Hematopoietic multipotent progenitor cell treated with erythropoietin and hydrocortisone succinate and interleukin-3 and kit ligand, for 6 days (in vitro differentiated cells): ENCODE results near the gene KRT35.
"Not testable (repeated sequence)": the region's sequence is repeated elsewhere in the genome, so short reads cannot be mapped to it uniquely, and the experiment has no call there.

Experiments
- DNase-seq: peaks from one replicate; pipeline ENCODE4 v3.0.0-alpha.2; 2015

The KRT35 gene

GRCh38 chr17:41452281-41452680 is 28.7 kb downstream of the KRT35 start:
- DNase-seq: peak; percentile 52

GRCh38 chr17:41451154-41451728 is 29.7 kb downstream of the KRT35 start:
- DNase-seq: no peak

- no peak for DNase-seq
These were observed 31.9 kb downstream of the KRT35 start for GRCh38 chr17:41449008-41449407.

- no peak for DNase-seq
These were observed 32.4 kb downstream of the KRT35 start for GRCh38 chr17:41448506-41448905.

GRCh38 chr17:41446806-41447205 is 34.1 kb downstream of the KRT35 start:
- no peak for DNase-seq

GRCh38 chr17:41444640-41445039 is 36.3 kb downstream of the KRT35 start:
- no peak for DNase-seq

- no peak for DNase-seq
These were observed 36.8 kb downstream of the KRT35 start for GRCh38 chr17:41444186-41444585.

- no peak for DNase-seq
These were observed 38.2 kb downstream of the KRT35 start for GRCh38 chr17:41442739-41443138.

- DNase-seq: no peak
These were observed 40.4 kb downstream of the KRT35 start, which contains the start of gene KRT38 for GRCh38 chr17:41440531-41441033. Gene KRT38 (minus strand): TSS chr17:41440983. CDS start chr17:41440921, 62 bp downstream.

- no peak for DNase-seq
These were observed 41.6 kb downstream of the KRT35 start for GRCh38 chr17:41439375-41439774.

- DNase-seq: no peak
These were observed 43.2 kb downstream of the KRT35 start for GRCh38 chr17:41437769-41438168.

- DNase-seq: no peak
These were observed 43.7 kb downstream of the KRT35 start for GRCh38 chr17:41437254-41437653.

- DNase-seq: no peak
These were observed 46.5 kb downstream of the KRT35 start for GRCh38 chr17:41434415-41434814.

- no peak for DNase-seq
These were observed 46.9 kb downstream of the KRT35 start for GRCh38 chr17:41434005-41434404.

GRCh38 chr17:41433586-41433985 is 47.4 kb downstream of the KRT35 start:
- DNase-seq: no peak

GRCh38 chr17:41430376-41430775 is 50.6 kb downstream of the KRT35 start:
- DNase-seq: not testable (repeated sequence)

- no peak for DNase-seq
These were observed 51.3 kb downstream of the KRT35 start for GRCh38 chr17:41429667-41430066.

- DNase-seq: no peak
These were observed 52.2 kb downstream of the KRT35 start for GRCh38 chr17:41428591-41429291.
